AG09309 (cell line): Measurements from ENCODE around the gene ITIH1.

ENCODE experiments used
- DNase-seq: peaks from one replicate; pipeline ENCODE4 v3.0.0-alpha.2; 2010; ENCODE audit warnings: low read depth
- H3K4me3 ChIP-seq: 2 replicates; pipeline ENCODE4 v1.5.1; 2011; ENCODE audit warnings: mild to moderate bottlenecking, low read depth, low read length, moderate library complexity; ENCODE audit not compliant: control insufficient read depth
- CTCF ChIP-seq: IDR thresholded peaks from 2 replicates; pipeline ENCODE4 v1.5.1; 2011; ENCODE audit warnings: mild to moderate bottlenecking, low read depth, low read length, inconsistent platforms; ENCODE audit not compliant: insufficient read depth, control insufficient read depth; ENCODE audit errors: missing control alignments

Gene ITIH1

GRCh38 chr3:52743152-52743551 is 34.2 kb upstream of the ITIH1 start:
- no peak for TF ChIP-seq CTCF
- H3K4me3 ChIP-seq = no peak overlapping the region
- DNase-seq = no peak

- no peak for DNase-seq
- no peak overlapping the region for H3K4me3 ChIP-seq
- no peak for TF ChIP-seq CTCF
Measured at GRCh38 chr3:52743721-52744120, 33.7 kb upstream of the ITIH1 start.

GRCh38 chr3:52752045-52752660 is 25.2 kb upstream of the ITIH1 start:
- no peak for TF ChIP-seq CTCF
- no peak overlapping the region for H3K4me3 ChIP-seq
- DNase-seq = no peak

- no peak overlapping the region for H3K4me3 ChIP-seq
- TF ChIP-seq CTCF = no peak
- DNase-seq = no peak
Measured at GRCh38 chr3:52754373-52754772, 23.0 kb upstream of the ITIH1 start.

- no peak for DNase-seq
- no peak overlapping the region for H3K4me3 ChIP-seq
- no peak for TF ChIP-seq CTCF
Measured at GRCh38 chr3:52756141-52756540, 21.3 kb upstream of the ITIH1 start.

- no peak for DNase-seq
- no peak for TF ChIP-seq CTCF
- H3K4me3 ChIP-seq = no peak overlapping the region
Measured at GRCh38 chr3:52763466-52763865, 13.9 kb upstream of the ITIH1 start.
